HG03571 (cell line): ENCODE results near the gene NR2F1-AS1.
"Not testable (repeated sequence)": the region's sequence is repeated elsewhere in the genome, so short reads cannot be mapped to it uniquely, and the experiment has no call there.

Experiments used
- ATAC-seq: cut with Tn5 transposase; IDR thresholded peaks from one replicate; pipeline ENCODE4 v1.9.1; 2021; ENCODE audit not compliant: unreplicated experiment

Gene NR2F1-AS1

GRCh38 chr5:93549594-93549993, 31.4 kb downstream of the NR2F1-AS1 start:
- not testable (repeated sequence) for ATAC-seq

- ATAC-seq, result no peak
These were observed 35.1 kb downstream of the NR2F1-AS1 start for GRCh38 chr5:93545872-93546271.

- ATAC-seq, result no peak
These were observed 48.6 kb downstream of the NR2F1-AS1 start for GRCh38 chr5:93532370-93532769.

- ATAC-seq, result not testable (repeated sequence)
These were observed 59.2 kb downstream of the NR2F1-AS1 start for GRCh38 chr5:93521815-93522214.

GRCh38 chr5:93519740-93520139, 61.3 kb downstream of the NR2F1-AS1 start:
- no peak for ATAC-seq

- no peak for ATAC-seq
These were observed 63.2 kb downstream of the NR2F1-AS1 start for GRCh38 chr5:93517828-93518227.

GRCh38 chr5:93513298-93513697, 67.7 kb downstream of the NR2F1-AS1 start:
- ATAC-seq, result no peak

GRCh38 chr5:93512799-93513198, 68.2 kb downstream of the NR2F1-AS1 start:
- ATAC-seq, result no peak

- ATAC-seq, result no peak
These were observed 69.6 kb downstream of the NR2F1-AS1 start for GRCh38 chr5:93511445-93511844.

GRCh38 chr5:93510626-93511380, 70.2 kb downstream of the NR2F1-AS1 start:
- no peak for ATAC-seq

- not testable (repeated sequence) for ATAC-seq
These were observed 75.5 kb downstream of the NR2F1-AS1 start for GRCh38 chr5:93505553-93505952.

- no peak for ATAC-seq
These were observed 77.4 kb downstream of the NR2F1-AS1 start for GRCh38 chr5:93503598-93504067.

GRCh38 chr5:93497096-93497495, 83.9 kb downstream of the NR2F1-AS1 start:
- no peak for ATAC-seq

GRCh38 chr5:93479982-93480509, 101.0 kb downstream of the NR2F1-AS1 start:
- no peak for ATAC-seq

GRCh38 chr5:93477816-93478215, 103.2 kb downstream of the NR2F1-AS1 start:
- no peak for ATAC-seq

GRCh38 chr5:93476251-93476742, 104.7 kb downstream of the NR2F1-AS1 start:
- ATAC-seq, result no peak

- no peak for ATAC-seq
These were observed 118.1 kb downstream of the NR2F1-AS1 start for GRCh38 chr5:93462916-93463315.

GRCh38 chr5:93461756-93462155, 119.3 kb downstream of the NR2F1-AS1 start:
- no peak for ATAC-seq

GRCh38 chr5:93460286-93460685, 120.7 kb downstream of the NR2F1-AS1 start:
- no peak for ATAC-seq

- not testable (repeated sequence) for ATAC-seq
These were observed 124.2 kb downstream of the NR2F1-AS1 start for GRCh38 chr5:93456796-93457195.

- ATAC-seq, result no peak
These were observed 126.1 kb downstream of the NR2F1-AS1 start for GRCh38 chr5:93454896-93455295.

GRCh38 chr5:93452255-93452654, 128.8 kb downstream of the NR2F1-AS1 start:
- ATAC-seq, result no peak
